H54 (cell line): ENCODE measurements around the gene MAML2.
A peak's percentile ranks its signal among the peaks of the same experiment; 100 is the strongest.

Experiments
- DNase-seq: peaks from one replicate; pipeline ENCODE4 v3.0.0; 2011; ENCODE audit warnings: low spot score, mixed read lengths; ENCODE audit not compliant: insufficient read length
- FAIRE-seq: peaks from 3 replicates; lab custom pipeline; 2011; peaks lifted over from hg19 to GRCh38; lab: Jason Lieb, UNC
- POLR2A ChIP-seq: IDR thresholded peaks from 2 replicates; pipeline ENCODE4 v1.6.1; 2011; ENCODE audit warnings: low read depth, mild to moderate bottlenecking, low read length

MAML2 gene

GRCh38 chr11:96154802-96155520, 188.0 kb downstream of the MAML2 start:
- DNase-seq (no peak), FAIRE-seq (no peak)
- TF ChIP-seq POLR2A: no peak

GRCh38 chr11:96152623-96153022, 190.4 kb downstream of the MAML2 start:
- no peak for TF ChIP-seq POLR2A
- DNase-seq: no peak
- FAIRE-seq: no peak

- no peak for FAIRE-seq
Observed at GRCh38 chr11:96151501-96151900, 191.5 kb downstream of the MAML2 start.

GRCh38 chr11:96150609-96151008, 192.4 kb downstream of the MAML2 start:
- FAIRE-seq (no peak), DNase-seq (no peak)
- no peak for TF ChIP-seq POLR2A

More at GRCh38 chr11:96151501-96151900, 191.5 kb downstream of the MAML2 start:
- no peak for TF ChIP-seq POLR2A
- DNase-seq: no peak

GRCh38 chr11:96149743-96150555, 193.0 kb downstream of the MAML2 start:
- TF ChIP-seq POLR2A: no peak
- DNase-seq (no peak), FAIRE-seq (peak; percentile 11)

GRCh38 chr11:96147906-96148486, 195.0 kb downstream of the MAML2 start:
- TF ChIP-seq POLR2A: no peak
- DNase-seq (no peak), FAIRE-seq (no peak)

GRCh38 chr11:96147186-96147585, 195.8 kb downstream of the MAML2 start:
- DNase-seq (no peak), FAIRE-seq (no peak)
- TF ChIP-seq POLR2A: no peak

- TF ChIP-seq POLR2A: no peak
- FAIRE-seq: no peak
Observed at GRCh38 chr11:96146765-96147164, 196.2 kb downstream of the MAML2 start.

GRCh38 chr11:96145163-96145585, 197.8 kb downstream of the MAML2 start:
- DNase-seq (no peak), FAIRE-seq (no peak)
- no peak for TF ChIP-seq POLR2A

More at GRCh38 chr11:96146765-96147164, 196.2 kb downstream of the MAML2 start:
- DNase-seq: no peak

- no peak for TF ChIP-seq POLR2A
- FAIRE-seq (no peak), DNase-seq (no peak)
Observed at GRCh38 chr11:96144553-96144952, 198.4 kb downstream of the MAML2 start.

- DNase-seq (no peak), FAIRE-seq (no peak)
- TF ChIP-seq POLR2A: no peak
Observed at GRCh38 chr11:96143041-96143521, 199.9 kb downstream of the MAML2 start.

GRCh38 chr11:96141626-96142025, 201.4 kb downstream of the MAML2 start:
- DNase-seq (no peak), FAIRE-seq (no peak)
- TF ChIP-seq POLR2A: no peak

GRCh38 chr11:96139691-96140090, 203.3 kb downstream of the MAML2 start:
- no peak for FAIRE-seq
- DNase-seq: no peak
- no peak for TF ChIP-seq POLR2A

- no peak for FAIRE-seq
- DNase-seq: no peak
- no peak for TF ChIP-seq POLR2A
Observed at GRCh38 chr11:96137373-96137772, 205.6 kb downstream of the MAML2 start.
